A549 (cell line): ENCODE measurements around the gene MAPT. TPM values are rescaled to one million over a fixed set of nuclear protein-coding genes. Genes with fewer than 3 reads are reported as not detected.

ENCODE experiments used
- ATAC-seq, 2 experiments: fragments of 200-7000 bp in 1 of 2; fragments of >200 bp in 1 of 2; cut with Nextera tagmentation in 1 of 2; cut with Tn5 transposase in 1 of 2; 3 replicates each; pipeline versions ENCODE4 v1.8.0 to v1.9.1; 2018 to 2020; ENCODE audit warnings: mild to moderate bottlenecking in 1 of 2, moderate library complexity in 1 of 2
- CTCF ChIA-PET: fragments of 300-600 bp; sonication (Branson Sonifier 250); formaldehyde crosslinking; extraction: SDS; loops from one replicate; lab custom pipeline; 2021; ENCODE audit warnings: antibody characterized with exemption, inconsistent platforms; lab: Yijun Ruan, JAX
- POLR2A ChIA-PET: fragments of 350-600 bp; formaldehyde crosslinking; extraction: SDS; loops from one replicate; lab custom pipeline; 2021; ENCODE audit warnings: antibody characterized with exemption, inconsistent platforms; lab: Yijun Ruan, JAX
- DNase-seq, 2 experiments: peaks; one replicate each; pipeline versions ENCODE4 v3.0.0 to v3.0.0-alpha.2; 2011 to 2016; ENCODE audit warnings: low read depth in 1 of 2, low spot score in 1 of 2
- FAIRE-seq: peaks from 2 replicates; lab custom pipeline; 2011; peaks lifted over from hg19 to GRCh38; lab: Jason Lieb, UNC
- H3K27ac ChIP-seq, 2 experiments: fragments of >200 bp; sonication (Bioruptor Twin); formaldehyde crosslinking; 3 replicates each; pipeline ENCODE4 v1.5.1; 2016 to 2017
- H3K4me1 ChIP-seq: fragments of >200 bp; sonication (Bioruptor Twin); formaldehyde crosslinking; 3 replicates; pipeline ENCODE4 v1.6.1; 2016
- H3K4me2 ChIP-seq: fragments of >200 bp; sonication (Bioruptor Twin); formaldehyde crosslinking; 3 replicates; pipeline ENCODE4 v1.6.1; 2016
- H3K4me3 ChIP-seq: fragments of >200 bp; sonication (Bioruptor Twin); formaldehyde crosslinking; 3 replicates; pipeline ENCODE4 v1.5.1; 2016
- H3K9me3 ChIP-seq: fragments of >200 bp; sonication (Bioruptor Twin); formaldehyde crosslinking; 3 replicates; pipeline ENCODE4 v1.6.1; 2016
- CBX2 ChIP-seq: fragments of 200-600 bp; sonication (generic); IDR thresholded peaks from 2 replicates; pipeline ENCODE4 v1.6.1; 2016; ENCODE audit warnings: low read depth, mild to moderate bottlenecking, borderline replicate concordance
- CHD2 ChIP-seq: fragments of 150-350 bp; IDR thresholded peaks from 2 replicates; pipeline ENCODE4 v1.6.1; 2014; ENCODE audit warnings: low read length; ENCODE audit not compliant: partially characterized antibody
- CHD4 ChIP-seq: fragments of 200-600 bp; sonication (generic); IDR thresholded peaks from 2 replicates; pipeline ENCODE4 v1.6.1; 2016; ENCODE audit warnings: antibody characterized with exemption, mild to moderate bottlenecking, borderline replicate concordance
- ESRRA ChIP-seq: fragments of 150-350 bp; IDR thresholded peaks from 2 replicates; pipeline ENCODE4 v1.6.1; 2014; ENCODE audit warnings: mild to moderate bottlenecking, low read length, borderline replicate concordance
- FOSB ChIP-seq: fragments of 250-450 bp; sonication (Bioruptor Pico); IDR thresholded peaks from 2 replicates; pipeline ENCODE4 v1.5.0; 2020; ENCODE audit warnings: mild to moderate bottlenecking, moderate library complexity
- FOXS1 ChIP-seq: fragments of 250-450 bp; sonication (Bioruptor Pico); IDR thresholded peaks from 2 replicates; pipeline ENCODE4 v1.5.0; 2020; ENCODE audit warnings: mild to moderate bottlenecking, moderate library complexity
- GATA3 ChIP-seq: IDR thresholded peaks from 2 replicates; pipeline ENCODE4 v1.6.1; 2012; ENCODE audit warnings: borderline replicate concordance
- HDAC2 ChIP-seq: fragments of 200-600 bp; sonication (generic); IDR thresholded peaks from 2 replicates; pipeline ENCODE4 v1.6.1; 2016
- HES2 ChIP-seq: fragments of >200 bp; sonication (Bioruptor Twin); formaldehyde crosslinking; IDR thresholded peaks from 2 replicates; pipeline ENCODE4 v1.6.1; 2016
- HOXB5 ChIP-seq: fragments of 250-450 bp; sonication (Bioruptor Pico); IDR thresholded peaks from 2 replicates; pipeline ENCODE4 v1.5.0; 2020; ENCODE audit warnings: mild to moderate bottlenecking, moderate library complexity
- JUNB ChIP-seq: fragments of >200 bp; sonication (Bioruptor Twin); formaldehyde crosslinking; IDR thresholded peaks from 2 replicates; pipeline ENCODE4 v1.6.1; 2016
- MAZ ChIP-seq: fragments of 150-350 bp; IDR thresholded peaks from 2 replicates; pipeline ENCODE4 v1.6.1; 2014; ENCODE audit warnings: antibody characterized with exemption, low read depth, low read length, borderline replicate concordance
- MYC ChIP-seq: IDR thresholded peaks from 2 replicates; pipeline ENCODE4 v1.6.1; 2012; ENCODE audit warnings: mild to moderate bottlenecking, inconsistent platforms, low read length, improper control_type of control experiment, borderline replicate concordance
- NR3C1 ChIP-seq: fragments of >200 bp; sonication (Bioruptor Twin); formaldehyde crosslinking; IDR thresholded peaks from 3 replicates; pipeline ENCODE4 v1.6.1; 2017
- RARB ChIP-seq: fragments of 250-450 bp; sonication (Bioruptor Pico); IDR thresholded peaks from 2 replicates; pipeline ENCODE4 v1.8.0; 2021; ENCODE audit warnings: mild to moderate bottlenecking, moderate library complexity
- RNF2 ChIP-seq: fragments of 200-600 bp; sonication (generic); IDR thresholded peaks from 2 replicates; pipeline ENCODE4 v1.6.1; 2016; ENCODE audit warnings: low read depth, mild to moderate bottlenecking, antibody characterized with exemption, moderate library complexity, borderline replicate concordance
- TFCP2L1 ChIP-seq: fragments of 250-450 bp; sonication (Bioruptor Pico); IDR thresholded peaks from 2 replicates; pipeline ENCODE4 v1.5.0; 2021; ENCODE audit warnings: mild to moderate bottlenecking
- ZFP36 ChIP-seq: fragments of 450-650 bp; IDR thresholded peaks from 2 replicates; pipeline ENCODE4 v1.6.1; 2014; ENCODE audit warnings: borderline replicate concordance; ENCODE audit not compliant: partially characterized antibody
- WGBS: methylation state at CpG from one replicate; pipeline ENCODE4 v1.1.6; 2017; ENCODE audit errors: missing lambda C conversion rate; 5-methylcytosine and 5-hydroxymethylcytosine counted together
- polyA plus RNA-seq, 4 experiments: library from polyadenylated mRNA; depleted of rRNA in 3 of 4; stranded (reverse); fragments of >200 nt; fragmentation: RNase III in 1 of 4; extraction: RNeasy Plus Mini Kit Qiagen cat#74134 plus additional on column Dnase treatment in 1 of 4; gene quantifications; 2 replicates in 3 of 4; 3 replicates in 1 of 4; pipeline ENCODE4 v1.2.3, GENCODE V29; 2011 to 2017
- TF ChIP-seq, protein P1 (sequence below): IDR thresholded peaks from 2 replicates; pipeline ENCODE4 v1.6.1; 2012; ENCODE audit warnings: low read depth, borderline replicate concordance
- TF ChIP-seq, protein P2 (sequence below): fragments of 450-650 bp; IDR thresholded peaks from 2 replicates; pipeline ENCODE4 v1.6.1; 2014; ENCODE audit warnings: antibody characterized with exemption
- TF ChIP-seq, protein P3 (sequence below): fragments of >200 bp; sonication (Bioruptor Twin); formaldehyde crosslinking; IDR thresholded peaks from 3 replicates; pipeline ENCODE4 v1.6.1; 2016
- TF ChIP-seq, protein P4 (sequence below): fragments of 250-450 bp; sonication (Bioruptor Pico); IDR thresholded peaks from 2 replicates; pipeline ENCODE4 v1.5.0; 2020; ENCODE audit warnings: low read depth, mild to moderate bottlenecking, moderate library complexity

Gene MAPT
- polyA plus RNA-seq, 2 of the 4 experiments (the other 2 are of a cell fraction), result 1.2 to 1.6 TPM

DNA sequence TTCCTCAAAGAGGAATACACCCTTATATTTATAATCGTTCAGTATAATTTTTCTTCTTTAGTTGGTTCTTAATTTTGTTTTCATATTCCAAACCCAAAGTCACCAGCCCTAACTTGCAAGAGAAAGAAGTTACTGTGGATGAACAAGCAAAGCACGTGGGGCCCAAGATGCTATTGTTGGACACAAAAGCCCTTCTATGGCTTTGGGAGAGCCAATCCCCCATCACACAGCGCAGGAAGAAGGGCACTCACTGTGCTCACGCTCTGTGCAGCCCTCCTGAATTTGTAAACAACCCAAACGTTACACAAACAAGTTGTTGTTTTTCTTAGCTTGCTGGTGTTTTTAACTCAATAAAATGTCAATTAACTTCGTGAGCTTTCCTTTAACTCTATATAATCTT is 27.2 kb upstream of the MAPT start (continued):
- no peak for TF ChIP-seq ZFP36
- TF ChIP-seq, protein P1, sequence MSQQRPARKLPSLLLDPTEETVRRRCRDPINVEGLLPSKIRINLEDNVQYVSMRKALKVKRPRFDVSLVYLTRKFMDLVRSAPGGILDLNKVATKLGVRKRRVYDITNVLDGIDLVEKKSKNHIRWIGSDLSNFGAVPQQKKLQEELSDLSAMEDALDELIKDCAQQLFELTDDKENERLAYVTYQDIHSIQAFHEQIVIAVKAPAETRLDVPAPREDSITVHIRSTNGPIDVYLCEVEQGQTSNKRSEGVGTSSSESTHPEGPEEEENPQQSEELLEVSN, result no peak
- TF ChIP-seq CBX2, result no peak

- FAIRE-seq (no peak), ATAC-seq (no peak), DNase-seq (no peak)
- H3K4me3 ChIP-seq, result no peak overlapping the region
- POLR2A ChIA-PET, result no interaction called here
- H3K4me2 ChIP-seq, result no peak overlapping the region
- TF ChIP-seq CHD2 (no peak), NR3C1 (no peak)
- TF ChIP-seq, protein P2, sequence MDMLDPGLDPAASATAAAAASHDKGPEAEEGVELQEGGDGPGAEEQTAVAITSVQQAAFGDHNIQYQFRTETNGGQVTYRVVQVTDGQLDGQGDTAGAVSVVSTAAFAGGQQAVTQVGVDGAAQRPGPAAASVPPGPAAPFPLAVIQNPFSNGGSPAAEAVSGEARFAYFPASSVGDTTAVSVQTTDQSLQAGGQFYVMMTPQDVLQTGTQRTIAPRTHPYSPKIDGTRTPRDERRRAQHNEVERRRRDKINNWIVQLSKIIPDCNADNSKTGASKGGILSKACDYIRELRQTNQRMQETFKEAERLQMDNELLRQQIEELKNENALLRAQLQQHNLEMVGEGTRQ, result peak; percentile 29; the same call in 1 of the 2 replicates
- no peak overlapping the region for H3K27ac ChIP-seq
- CTCF ChIA-PET, result interaction anchor here (0.6 to 9.6 kb wide), 7 partner anchors 9 to 228 kb away, joined by 3 to 67 read pairs (median 3); no protein-coding TSS in a partner anchor
- H3K4me1 ChIP-seq, result no peaks in the 10 kb centered on the region
- WGBS, result 74% methylated on average over 8 of the region's 8 CpGs
- no peaks in the 10 kb centered on the region for H3K9me3 ChIP-seq
These were observed 26.7 kb upstream of the MAPT start for GRCh38 chr17:45867702-45868101.

GRCh38 chr17:45868276-45868675 is 26.1 kb upstream of the MAPT start:
- TF ChIP-seq, protein P1, result no peak
- TF ChIP-seq FOXS1 (CRISPR knock-in tag), result no peak
- no peak for FAIRE-seq
- no peak overlapping the region for H3K4me3 ChIP-seq
- H3K9me3 ChIP-seq, result no peaks in the 10 kb centered on the region
- WGBS, result 86% methylated on average over 5 of the region's 5 CpGs
- ChIA-PET CTCF (interaction anchor here (0.6 to 9.6 kb wide), 5 partner anchors 9 to 593 kb away, joined by 3 to 67 read pairs (median 4); no protein-coding TSS in a partner anchor), POLR2A (no interaction called here)
- DNase-seq, result no peak
- no peak overlapping the region for H3K4me2 ChIP-seq
- H3K4me1 ChIP-seq, result no peaks in the 10 kb centered on the region
- no peak overlapping the region for H3K27ac ChIP-seq
- ATAC-seq, result no peak

GRCh38 chr17:45869676-45870341 is 24.5 kb upstream of the MAPT start:
- ChIA-PET POLR2A (no interaction called here), CTCF (interaction anchor here (0.8 to 9.6 kb wide), 6 partner anchors 9 to 79 kb away, joined by 3 to 67 read pairs (median 3); no protein-coding TSS in a partner anchor)
- Histone ChIP-seq H3K4me2 (no peak overlapping the region), H3K9me3 (no peaks in the 10 kb centered on the region), H3K4me3 (no peak overlapping the region), H3K27ac (no peak overlapping the region), H3K4me1 (no peaks in the 10 kb centered on the region)
- DNase-seq (no peak), FAIRE-seq (no peak), ATAC-seq (no peak)
- WGBS, result 72% methylated on average over 14 of the region's 14 CpGs
- no peak for TF ChIP-seq JUNB
- no peak for TF ChIP-seq FOXS1 (CRISPR knock-in tag)
- no peak for TF ChIP-seq HDAC2
- TF ChIP-seq, protein P1, result no peak
- TF ChIP-seq TFCP2L1 (CRISPR knock-in tag), result no peak
- TF ChIP-seq CBX2, result no peak
- TF ChIP-seq RNF2, result no peak
- TF ChIP-seq HOXB5, result no peak
- TF ChIP-seq ZFP36, result no peak
- TF ChIP-seq GATA3, result no peak
- TF ChIP-seq, protein P3, sequence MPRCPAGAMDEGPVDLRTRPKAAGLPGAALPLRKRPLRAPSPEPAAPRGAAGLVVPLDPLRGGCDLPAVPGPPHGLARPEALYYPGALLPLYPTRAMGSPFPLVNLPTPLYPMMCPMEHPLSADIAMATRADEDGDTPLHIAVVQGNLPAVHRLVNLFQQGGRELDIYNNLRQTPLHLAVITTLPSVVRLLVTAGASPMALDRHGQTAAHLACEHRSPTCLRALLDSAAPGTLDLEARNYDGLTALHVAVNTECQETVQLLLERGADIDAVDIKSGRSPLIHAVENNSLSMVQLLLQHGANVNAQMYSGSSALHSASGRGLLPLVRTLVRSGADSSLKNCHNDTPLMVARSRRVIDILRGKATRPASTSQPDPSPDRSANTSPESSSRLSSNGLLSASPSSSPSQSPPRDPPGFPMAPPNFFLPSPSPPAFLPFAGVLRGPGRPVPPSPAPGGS, result no peak
- TF ChIP-seq MYC, result no peak
- TF ChIP-seq FOSB (CRISPR knock-in tag), result no peak
- no peak for TF ChIP-seq MAZ
- no peak for TF ChIP-seq CHD4
- TF ChIP-seq, protein P4, sequence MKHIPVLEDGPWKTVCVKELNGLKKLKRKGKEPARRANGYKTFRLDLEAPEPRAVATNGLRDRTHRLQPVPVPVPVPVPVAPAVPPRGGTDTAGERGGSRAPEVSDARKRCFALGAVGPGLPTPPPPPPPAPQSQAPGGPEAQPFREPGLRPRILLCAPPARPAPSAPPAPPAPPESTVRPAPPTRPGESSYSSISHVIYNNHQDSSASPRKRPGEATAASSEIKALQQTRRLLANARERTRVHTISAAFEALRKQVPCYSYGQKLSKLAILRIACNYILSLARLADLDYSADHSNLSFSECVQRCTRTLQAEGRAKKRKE (CRISPR knock-in tag), result no peak
- TF ChIP-seq HES2, result no peak
- TF ChIP-seq RARB (CRISPR knock-in tag), result no peak
- TF ChIP-seq ESRRA, result no peak
